Omental fat pad (tissue), 4 donors: ENCODE data around the gene SYT1. TPM values are rescaled to one million over a fixed set of nuclear protein-coding genes. Genes with fewer than 3 reads are reported as not detected.
"Not testable (repeated sequence)": the region's sequence is repeated elsewhere in the genome, so short reads cannot be mapped to it uniquely, and the experiment has no call there.

ENCODE experiments used
- ATAC-seq: fragments of 150-250 bp; one replicate; pipeline ENCODE4 v1.9.1; 2016; ENCODE audit warnings: mild to moderate bottlenecking, moderate library complexity; ENCODE audit not compliant: low FRiP score
- DNase-seq: peaks from one replicate; pipeline ENCODE4 v3.0.0-alpha.2; 2019; ENCODE audit warnings: low spot score
- CTCF ChIP-seq, 3 donors: fragments of 450-650 bp; IDR thresholded peaks; one replicate each; pipeline ENCODE4 v1.5.1; 2016 to 2017; ENCODE audit warnings: antibody characterized with exemption in 3 of 3, mild to moderate bottlenecking in 3 of 3, moderate library complexity in 2 of 3
- total RNA-seq, 4 donors: library from RNA; depleted of rRNA; stranded (reverse); fragments of >200 nt; gene quantifications; one replicate each; pipeline ENCODE4 v1.1.0, GENCODE V29; 2016

The SYT1 gene
- total RNA-seq, 4 donors from 2014 or later = 0.72 to 3.1 (median 1.7) TPM

- DNase-seq (no peak), ATAC-seq (no peak)
- TF ChIP-seq CTCF (IDR thresholded peaks at IDR 0.05) = no peak
Measured at GRCh38 chr12:79423560-79423959, 559.0 kb downstream of the SYT1 start.

- no peak for TF ChIP-seq CTCF (IDR thresholded peaks at IDR 0.05)
- DNase-seq = no peak
- ATAC-seq = no peak
Measured at GRCh38 chr12:79424109-79424721, 559.6 kb downstream of the SYT1 start.

- TF ChIP-seq CTCF (IDR thresholded peaks at IDR 0.05) = no peak
- peak; percentile 31 for ATAC-seq
- no peak for DNase-seq
Measured at GRCh38 chr12:79426121-79426520, 561.5 kb downstream of the SYT1 start.

- not testable (repeated sequence) for DNase-seq, ATAC-seq
Measured at GRCh38 chr12:79426744-79427143, 562.2 kb downstream of the SYT1 start.

- ATAC-seq (no peak), DNase-seq (no peak)
- TF ChIP-seq CTCF (IDR thresholded peaks at IDR 0.05) = no peak
Measured at GRCh38 chr12:79433465-79434072, 569.0 kb downstream of the SYT1 start.

- DNase-seq = no peak
- no peak for TF ChIP-seq CTCF (IDR thresholded peaks at IDR 0.05)
- no peak for ATAC-seq
Measured at GRCh38 chr12:79434561-79434960, 570.0 kb downstream of the SYT1 start.

GRCh38 chr12:79435742-79436141 lies 571.2 kb downstream of the SYT1 start:
- no peak for ATAC-seq
- DNase-seq = no peak
- no peak for TF ChIP-seq CTCF (IDR thresholded peaks at IDR 0.05)
